ENCODE data around the gene DSCAML1.

The DSCAML1 gene

GRCh38 chr11:117662671-117663269 lies 134.2 kb downstream of the DSCAML1 start:
- no peak for DNase-seq (ENCODE audit: low spot score)
- TF ChIP-seq CTCF (IDR thresholded peaks at IDR 0.05; ENCODE audit: extremely low read depth, insufficient read depth, missing control alignments) = no peak
- in situ Hi-C loops (cut with MboI; ENCODE audit: low pct_unique_long_range_greater_than_20kb, low sequenced_read_pairs, unreplicated experiment) = no loop called here

- TF ChIP-seq CTCF (IDR thresholded peaks at IDR 0.05; ENCODE audit: extremely low read depth, insufficient read depth, missing control alignments) = no peak
- no peak for DNase-seq (ENCODE audit: low spot score)
- in situ Hi-C loops (cut with MboI; ENCODE audit: low pct_unique_long_range_greater_than_20kb, low sequenced_read_pairs, unreplicated experiment) = no loop called here
These were observed 134.8 kb downstream of the DSCAML1 start for GRCh38 chr11:117662255-117662654.

- in situ Hi-C loops (cut with MboI; ENCODE audit: low pct_unique_long_range_greater_than_20kb, low sequenced_read_pairs, unreplicated experiment) = no loop called here
- no peak for DNase-seq (ENCODE audit: low spot score)
- no peak for TF ChIP-seq CTCF (IDR thresholded peaks at IDR 0.05; ENCODE audit: extremely low read depth, insufficient read depth, missing control alignments)
These were observed 138.2 kb downstream of the DSCAML1 start for GRCh38 chr11:117658809-117659208.

GRCh38 chr11:117657794-117658193 lies 139.2 kb downstream of the DSCAML1 start:
- in situ Hi-C loops (cut with MboI; ENCODE audit: low pct_unique_long_range_greater_than_20kb, low sequenced_read_pairs, unreplicated experiment) = no loop called here
- DNase-seq (ENCODE audit: low spot score) = no peak
- no peak for TF ChIP-seq CTCF (IDR thresholded peaks at IDR 0.05; ENCODE audit: extremely low read depth, insufficient read depth, missing control alignments)

- in situ Hi-C loops (cut with MboI; ENCODE audit: low pct_unique_long_range_greater_than_20kb, low sequenced_read_pairs, unreplicated experiment) = no loop called here
- DNase-seq (ENCODE audit: low spot score) = no peak
- TF ChIP-seq CTCF (IDR thresholded peaks at IDR 0.05; ENCODE audit: extremely low read depth, insufficient read depth, missing control alignments) = no peak
These were observed 142.4 kb downstream of the DSCAML1 start for GRCh38 chr11:117654281-117655255.

- no peak for DNase-seq (ENCODE audit: low spot score)
- in situ Hi-C loops (cut with MboI; ENCODE audit: low pct_unique_long_range_greater_than_20kb, low sequenced_read_pairs, unreplicated experiment) = no loop called here
- TF ChIP-seq CTCF (IDR thresholded peaks at IDR 0.05; ENCODE audit: extremely low read depth, insufficient read depth, missing control alignments) = no peak
These were observed 144.5 kb downstream of the DSCAML1 start for GRCh38 chr11:117652521-117652920.
